Adipocyte (in vitro differentiated cells): ENCODE data around the gene ASB13.

Source experiments
- DNase-seq: peaks from one replicate; pipeline ENCODE4 v3.0.0-alpha.2; 2015; ENCODE audit warnings: low read depth
- H3K27me3 ChIP-seq: replicated peaks from 2 replicates; pipeline ENCODE4 v1.7.0; 2013; ENCODE audit warnings: mild to moderate bottlenecking, low read length, moderate library complexity; ENCODE audit not compliant: control insufficient read depth, insufficient read depth
- H3K36me3 ChIP-seq: 2 replicates; pipeline ENCODE4 v1.7.0; 2013; ENCODE audit warnings: low read length, mild to moderate bottlenecking, moderate library complexity; ENCODE audit not compliant: control insufficient read depth, insufficient read depth, severe bottlenecking
- H3K4me1 ChIP-seq: 2 replicates; pipeline ENCODE4 v1.7.0; 2013; ENCODE audit warnings: mild to moderate bottlenecking, low read length, moderate library complexity; ENCODE audit not compliant: control insufficient read depth, insufficient read depth
- H3K4me3 ChIP-seq: 2 replicates; pipeline ENCODE4 v1.7.0; 2013; ENCODE audit warnings: mild to moderate bottlenecking, low read length, moderate library complexity
- H3K9ac ChIP-seq: 2 replicates; pipeline ENCODE4 v1.7.0; 2013; ENCODE audit warnings: mild to moderate bottlenecking, low read length, moderate library complexity
- H3K9me3 ChIP-seq: 2 replicates; pipeline ENCODE4 v1.7.0; 2013; ENCODE audit warnings: mild to moderate bottlenecking, low read length, moderate library complexity; ENCODE audit not compliant: control insufficient read depth

ASB13 gene

DNA sequence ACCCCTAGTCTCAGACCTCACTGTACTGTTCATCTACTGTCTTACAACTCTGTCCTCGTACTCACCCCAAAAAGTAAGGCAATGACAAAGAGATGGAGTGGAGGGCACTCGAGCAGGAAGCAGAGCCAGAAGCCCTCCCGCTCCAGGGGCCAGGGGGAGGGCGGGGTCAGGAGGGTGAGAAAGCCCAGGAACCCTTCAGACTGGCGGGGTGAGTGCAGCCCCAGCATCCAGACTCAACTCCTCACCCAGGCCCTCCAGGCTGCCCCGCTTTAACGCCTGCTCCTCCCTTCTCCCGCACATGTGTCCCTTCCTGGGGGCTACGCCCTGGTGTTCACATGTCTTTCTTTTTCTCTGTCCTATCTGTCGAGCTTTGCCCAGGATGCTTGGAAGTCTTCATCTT, 75.6 kb downstream of the ASB13 start:
- Histone ChIP-seq H3K4me1 (peaks cover 25% of the 10 kb centered on the region), H3K27me3 (no peaks in the 10 kb centered on the region)

DNA sequence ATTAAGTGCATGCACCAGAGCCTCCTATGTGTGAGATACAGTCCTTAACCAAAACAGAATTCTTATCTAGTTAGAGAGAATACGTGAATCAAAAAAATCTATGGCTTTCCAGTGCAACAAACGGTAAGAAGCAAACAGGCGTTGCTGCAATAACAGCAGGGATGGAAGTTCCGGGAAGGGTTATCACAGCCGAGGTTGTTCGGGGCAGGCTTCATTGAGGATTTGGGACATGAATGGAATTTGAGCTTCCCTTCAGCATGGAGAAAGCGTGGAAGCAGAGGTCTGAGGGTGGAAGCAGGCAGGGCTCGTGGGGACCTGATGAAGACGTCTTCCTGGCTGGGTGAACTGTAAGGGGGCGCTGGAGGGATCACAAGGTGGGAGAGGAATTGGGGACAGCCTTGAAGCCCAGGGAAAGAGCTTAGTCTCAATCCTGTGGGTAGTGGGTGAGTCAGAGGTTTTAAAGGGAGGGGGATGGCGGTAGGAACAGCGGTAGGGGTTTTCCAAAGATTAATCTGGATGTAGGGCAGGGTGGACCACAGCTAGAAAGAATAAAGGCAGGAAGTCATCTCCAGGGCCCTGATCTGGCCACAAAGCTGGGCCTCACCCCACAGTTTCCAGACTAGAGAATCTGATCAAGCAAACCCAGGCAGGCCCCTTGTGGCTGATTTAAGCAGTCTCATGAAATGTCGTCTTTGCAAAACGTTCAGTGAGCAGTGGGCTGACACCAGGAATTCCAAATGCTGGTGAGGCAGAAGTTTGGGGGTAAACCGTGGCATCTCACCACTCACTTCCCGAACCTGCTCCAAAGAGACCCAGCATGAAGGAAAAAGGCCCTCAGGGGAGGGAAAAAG, 76.5 kb downstream of the ASB13 start:
- no peaks in the 10 kb centered on the region for H3K27me3 ChIP-seq
- peak overlapping the region; percentile 59 for H3K9ac ChIP-seq
- H3K4me3 ChIP-seq = no peak overlapping the region
- peaks cover 7% of the 10 kb centered on the region for H3K9me3 ChIP-seq
- peaks cover 18% of the 10 kb centered on the region for H3K4me1 ChIP-seq
- H3K36me3 ChIP-seq = no peaks in the 10 kb centered on the region
- DNase-seq = peak; percentile 75

More for the DNA sequence above, 75.6 kb downstream of the ASB13 start:
- Histone ChIP-seq H3K9ac (no peak overlapping the region), H3K36me3 (no peaks in the 10 kb centered on the region), H3K9me3 (no peaks in the 10 kb centered on the region), H3K4me3 (no peak overlapping the region)
- DNase-seq = no peak

DNA sequence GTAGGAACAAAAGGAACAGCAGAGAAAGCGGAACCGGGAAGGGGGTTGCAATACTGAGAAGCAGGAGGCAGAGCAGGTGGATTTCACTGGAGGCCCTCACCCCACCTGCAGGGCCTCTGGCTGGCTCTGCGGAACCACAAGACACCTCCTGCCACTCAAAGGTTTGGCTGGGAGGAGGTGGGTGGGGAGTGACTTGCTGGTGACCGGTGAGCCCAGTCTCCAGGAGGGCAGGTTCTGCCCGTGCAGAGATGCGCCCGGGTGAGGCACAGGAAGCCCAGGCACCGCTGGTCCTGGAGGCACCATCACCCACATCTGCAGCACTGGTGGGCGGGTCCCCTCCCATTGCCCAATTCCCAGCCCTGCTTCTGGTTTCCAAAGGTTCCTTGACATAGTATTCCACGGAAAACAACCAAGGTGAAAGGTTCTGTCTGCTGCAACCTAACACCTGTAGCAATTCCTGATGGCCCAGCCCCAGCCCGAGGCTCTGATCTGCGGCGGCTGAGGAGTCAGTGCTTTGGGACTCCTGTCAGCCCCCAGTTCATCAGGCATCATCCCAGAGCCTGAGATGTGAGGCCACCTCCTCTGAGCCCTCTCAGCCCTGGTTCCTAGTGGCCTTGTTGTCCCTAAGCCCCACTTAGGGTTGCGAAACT, 77.3 kb downstream of the ASB13 start:
- H3K9ac ChIP-seq = no peak overlapping the region
- DNase-seq = no peak
- no peak overlapping the region for H3K4me3 ChIP-seq
- no peaks in the 10 kb centered on the region for H3K27me3 ChIP-seq
- no peaks in the 10 kb centered on the region for H3K36me3 ChIP-seq
- peaks cover 7% of the 10 kb centered on the region for H3K9me3 ChIP-seq
- H3K4me1 ChIP-seq = peaks cover 11% of the 10 kb centered on the region
